HEK293T (cell line): Measurements from ENCODE around the gene CTPS2.

Experiments used
- ELF4 ChIP-seq: fragments of 450-650 bp; IDR thresholded peaks from 2 replicates; pipeline ENCODE4 v1.6.1; 2017; ENCODE audit warnings: antibody characterized with exemption
- FOXA1 ChIP-seq: fragments of 450-650 bp; IDR thresholded peaks from 2 replicates; pipeline ENCODE4 v1.6.1; 2016; ENCODE audit warnings: mild to moderate bottlenecking
- FOXM1 ChIP-seq: fragments of 450-650 bp; IDR thresholded peaks from 2 replicates; pipeline ENCODE4 v1.6.1; 2017; ENCODE audit warnings: mild to moderate bottlenecking, borderline replicate concordance
- HDGF ChIP-seq: fragments of 450-650 bp; IDR thresholded peaks from 2 replicates; pipeline ENCODE4 v1.6.1; 2017; ENCODE audit warnings: antibody characterized with exemption, borderline replicate concordance
- L3MBTL2 ChIP-seq: fragments of 450-650 bp; conservative IDR thresholded peaks from 2 replicates; pipeline ENCODE4 v1.6.1; 2016; ENCODE audit warnings: mild to moderate bottlenecking
- NFRKB ChIP-seq: fragments of 450-650 bp; IDR thresholded peaks from 2 replicates; pipeline ENCODE4 v1.6.1; 2016; ENCODE audit warnings: mild to moderate bottlenecking, moderate library complexity
- SUZ12 ChIP-seq: fragments of 450-650 bp; IDR thresholded peaks from 2 replicates; pipeline ENCODE4 v1.6.1; 2016; ENCODE audit warnings: mild to moderate bottlenecking
- TARDBP ChIP-seq: fragments of 450-650 bp; IDR thresholded peaks from 2 replicates; pipeline ENCODE4 v1.6.1; 2016
- ZNF384 ChIP-seq: fragments of 450-650 bp; IDR thresholded peaks from 2 replicates; pipeline ENCODE4 v1.6.1; 2016

- TF ChIP-seq FOXA1 (no peak), HDGF (no peak), ZNF384 (no peak), NFRKB (no peak), FOXM1 (no peak), SUZ12 (no peak), ELF4 (no peak), TARDBP (no peak), L3MBTL2 (no peak)
Measured at GRCh38 chrX:16638533-16638932, 73.9 kb downstream of the CTPS2 start.
